Middle frontal gyrus (tissue), 1 donor: ENCODE measurements around the gene CEMIP2.
A peak's percentile ranks its signal among the peaks of the same experiment; 100 is the strongest.
"Not testable (repeated sequence)": the region's sequence is repeated elsewhere in the genome, so short reads cannot be mapped to it uniquely, and the experiment has no call there.

Source experiments
- DNase-seq: peaks from one replicate; pipeline ENCODE4 v3.0.0-alpha.2; 2015; ENCODE audit warnings: low spot score; ENCODE audit errors: extremely low spot score

CEMIP2 gene

GRCh38 chr9:71768388-71769174 is at the start of gene CEMIP2:
CEMIP2 (minus strand) TSS chr9:71768513; CDS start chr9:71750373, 18,140 bp downstream.
- DNase-seq: peak; percentile 72

- DNase-seq: no peak
Measured at GRCh38 chr9:71816916-71817451, 48.7 kb upstream of the CEMIP2 start.

GRCh38 chr9:71814815-71815214 is 46.5 kb upstream of the CEMIP2 start:
- no peak for DNase-seq

GRCh38 chr9:71814226-71814625 is 45.9 kb upstream of the CEMIP2 start:
- DNase-seq: no peak

- peak; percentile 34 for DNase-seq
Measured at GRCh38 chr9:71812385-71812784, 44.1 kb upstream of the CEMIP2 start.

GRCh38 chr9:71808068-71808467 is 39.8 kb upstream of the CEMIP2 start:
- DNase-seq: no peak

- DNase-seq: peak; percentile 54
Measured at GRCh38 chr9:71806901-71807307, 38.6 kb upstream of the CEMIP2 start.

GRCh38 chr9:71805096-71805495 is 36.8 kb upstream of the CEMIP2 start:
- DNase-seq: not testable (repeated sequence)

- no peak for DNase-seq
Measured at GRCh38 chr9:71801826-71802225, 33.5 kb upstream of the CEMIP2 start.

- no peak for DNase-seq
Measured at GRCh38 chr9:71797266-71797665, 29.0 kb upstream of the CEMIP2 start.

- no peak for DNase-seq
Measured at GRCh38 chr9:71796100-71796767, 27.9 kb upstream of the CEMIP2 start.

- DNase-seq: no peak
Measured at GRCh38 chr9:71795097-71795813, 26.9 kb upstream of the CEMIP2 start.

GRCh38 chr9:71793386-71794105 is 25.2 kb upstream of the CEMIP2 start:
- DNase-seq: no peak

- no peak for DNase-seq
Measured at GRCh38 chr9:71791875-71792274, 23.6 kb upstream of the CEMIP2 start.

- no peak for DNase-seq
Measured at GRCh38 chr9:71790296-71790695, 22.0 kb upstream of the CEMIP2 start.

GRCh38 chr9:71783120-71783523 is 14.8 kb upstream of the CEMIP2 start:
- DNase-seq: no peak

GRCh38 chr9:71781391-71781790 is 13.1 kb upstream of the CEMIP2 start:
- DNase-seq: no peak

GRCh38 chr9:71780953-71781352 is 12.6 kb upstream of the CEMIP2 start:
- DNase-seq: no peak

- no peak for DNase-seq
Measured at GRCh38 chr9:71778085-71778484, 9.8 kb upstream of the CEMIP2 start.

GRCh38 chr9:71774920-71775319 is 6.6 kb upstream of the CEMIP2 start:
- no peak for DNase-seq

- DNase-seq: no peak
Measured at GRCh38 chr9:71772726-71773125, 4.4 kb upstream of the CEMIP2 start.
